ENCODE results near the gene KLK12.

The KLK12 gene

GRCh38 chr19:51036519-51036918, 1.7 kb upstream of the KLK12 start:
- DNase-seq (ENCODE audit: low read depth, low spot score), result no peak
- TF ChIP-seq CTCF (IDR thresholded peaks at IDR 0.05; ENCODE audit: low read depth, low read length), result no peak
- no peak overlapping the region for H3K4me3 ChIP-seq (ENCODE audit: low read depth, low read length)
- in situ Hi-C loops (cut with HindIII; ENCODE audit: low sequenced_read_pairs), result no loop called here

- no peak for TF ChIP-seq CTCF (IDR thresholded peaks at IDR 0.05; ENCODE audit: low read depth, low read length)
- in situ Hi-C loops (cut with HindIII; ENCODE audit: low sequenced_read_pairs), result no loop called here
- DNase-seq (ENCODE audit: low read depth, low spot score), result no peak
- H3K4me3 ChIP-seq (ENCODE audit: low read depth, low read length), result no peak overlapping the region
Measured at GRCh38 chr19:51031880-51032225, 2.9 kb downstream of the KLK12 start.

- in situ Hi-C loops (cut with HindIII; ENCODE audit: low sequenced_read_pairs), result no loop called here
Measured at GRCh38 chr19:51031220-51031879, 3.5 kb downstream of the KLK12 start.

GRCh38 chr19:51030631-51031030, 4.2 kb downstream of the KLK12 start:
- no peak overlapping the region for H3K4me3 ChIP-seq (ENCODE audit: low read depth, low read length)
- in situ Hi-C loops (cut with HindIII; ENCODE audit: low sequenced_read_pairs), result no loop called here
- no peak for DNase-seq (ENCODE audit: low read depth, low spot score)
- TF ChIP-seq CTCF (IDR thresholded peaks at IDR 0.05; ENCODE audit: low read depth, low read length), result no peak

More at GRCh38 chr19:51031220-51031879, 3.5 kb downstream of the KLK12 start:
- no peak for TF ChIP-seq CTCF (IDR thresholded peaks at IDR 0.05; ENCODE audit: low read depth, low read length)
- no peak overlapping the region for H3K4me3 ChIP-seq (ENCODE audit: low read depth, low read length)
- no peak for DNase-seq (ENCODE audit: low read depth, low spot score)

GRCh38 chr19:51029718-51030117, 5.1 kb downstream of the KLK12 start:
- no peak for DNase-seq (ENCODE audit: low read depth, low spot score)
- no peak for TF ChIP-seq CTCF (IDR thresholded peaks at IDR 0.05; ENCODE audit: low read depth, low read length)
- in situ Hi-C loops (cut with HindIII; ENCODE audit: low sequenced_read_pairs), result no loop called here
- H3K4me3 ChIP-seq (ENCODE audit: low read depth, low read length), result no peak overlapping the region

- in situ Hi-C loops (cut with HindIII; ENCODE audit: low sequenced_read_pairs), result no loop called here
- DNase-seq (ENCODE audit: low read depth, low spot score), result no peak
- TF ChIP-seq CTCF (IDR thresholded peaks at IDR 0.05; ENCODE audit: low read depth, low read length), result no peak
- H3K4me3 ChIP-seq (ENCODE audit: low read depth, low read length), result no peak overlapping the region
Measured at GRCh38 chr19:51027873-51028272, 6.9 kb downstream of the KLK12 start.

All from astrocyte of the spinal cord (primary cell).